GM06990 (cell line): ENCODE results near the gene PLCB4.

Experiments used
- DNase-seq: peaks from one replicate; pipeline ENCODE4 v3.0.0-alpha.2; 2011; ENCODE audit not compliant: insufficient read length; ENCODE audit errors: extremely low read depth
- H3K27me3 ChIP-seq: replicated peaks from 2 replicates; pipeline ENCODE4 v1.6.0; 2011; ENCODE audit warnings: low read length; ENCODE audit not compliant: control insufficient read depth, insufficient read depth
- H3K36me3 ChIP-seq: 2 replicates; pipeline ENCODE4 v1.5.1; 2011; ENCODE audit warnings: low read length; ENCODE audit not compliant: control insufficient read depth, insufficient read depth
- H3K4me3 ChIP-seq: replicated peaks from 2 replicates; pipeline ENCODE4 v1.5.1; 2011; ENCODE audit warnings: low read depth, mild to moderate bottlenecking, control low read depth, low read length
- CTCF ChIP-seq: IDR thresholded peaks from 2 replicates; pipeline ENCODE4 v1.5.1; 2011; ENCODE audit warnings: low read length, control low read depth, mild to moderate bottlenecking, inconsistent platforms; ENCODE audit not compliant: insufficient read depth, poor library complexity, severe bottlenecking

The PLCB4 gene

GRCh38 chr20:9407805-9408421, 339.0 kb downstream of the PLCB4 start:
- no peaks in the 10 kb centered on the region for H3K36me3 ChIP-seq
- TF ChIP-seq CTCF: peak; percentile 64
- no peaks in the 10 kb centered on the region for H3K27me3 ChIP-seq
- peak; percentile 15 for DNase-seq
- no peak overlapping the region for H3K4me3 ChIP-seq

- Histone ChIP-seq H3K27me3 (no peaks in the 10 kb centered on the region), H3K36me3 (no peaks in the 10 kb centered on the region), H3K4me3 (no peak overlapping the region)
- DNase-seq: no peak
- no peak for TF ChIP-seq CTCF
Measured at GRCh38 chr20:9408422-9409300, 339.8 kb downstream of the PLCB4 start.

GRCh38 chr20:9409352-9409751, 340.5 kb downstream of the PLCB4 start:
- H3K4me3 ChIP-seq: no peak overlapping the region
- no peaks in the 10 kb centered on the region for H3K36me3 ChIP-seq
- H3K27me3 ChIP-seq: no peaks in the 10 kb centered on the region
- no peak for DNase-seq
- TF ChIP-seq CTCF: no peak

GRCh38 chr20:9409981-9410380, 341.1 kb downstream of the PLCB4 start:
- Histone ChIP-seq H3K27me3 (no peaks in the 10 kb centered on the region), H3K4me3 (no peak overlapping the region), H3K36me3 (no peaks in the 10 kb centered on the region)
- DNase-seq: no peak
- TF ChIP-seq CTCF: no peak

- no peak for TF ChIP-seq CTCF
- Histone ChIP-seq H3K36me3 (no peaks in the 10 kb centered on the region), H3K27me3 (no peaks in the 10 kb centered on the region; the same call in 1 of the 2 replicates), H3K4me3 (no peak overlapping the region)
- no peak for DNase-seq
Measured at GRCh38 chr20:9411833-9412232, 342.9 kb downstream of the PLCB4 start.
